HG02938 (cell line): Measurements from ENCODE around the gene LRP1B.

ENCODE experiments used
- ATAC-seq: cut with Tn5 transposase; IDR thresholded peaks from one replicate; pipeline ENCODE4 v1.9.1; 2021; ENCODE audit warnings: mild to moderate bottlenecking, moderate library complexity; ENCODE audit not compliant: unreplicated experiment

LRP1B gene

DNA sequence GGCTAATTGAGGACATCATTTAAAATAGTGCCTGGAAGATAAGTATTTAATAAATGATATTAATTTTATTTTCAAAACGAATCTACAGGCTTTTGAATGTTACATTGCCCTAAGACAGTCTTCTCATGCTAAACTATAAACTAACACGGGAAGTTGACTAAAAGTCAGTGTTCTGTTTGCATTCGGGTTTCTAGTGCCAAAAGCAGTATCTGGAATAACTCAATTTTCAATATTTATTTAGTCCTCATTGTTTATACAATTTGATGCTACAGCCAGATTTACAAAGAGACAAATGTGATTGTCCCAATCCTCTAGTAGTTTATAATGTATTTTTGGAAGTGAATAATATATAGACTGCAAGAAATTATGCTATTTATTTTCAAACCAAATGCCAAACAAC lies 429.2 kb downstream of the LRP1B start:
- no peak for ATAC-seq

DNA sequence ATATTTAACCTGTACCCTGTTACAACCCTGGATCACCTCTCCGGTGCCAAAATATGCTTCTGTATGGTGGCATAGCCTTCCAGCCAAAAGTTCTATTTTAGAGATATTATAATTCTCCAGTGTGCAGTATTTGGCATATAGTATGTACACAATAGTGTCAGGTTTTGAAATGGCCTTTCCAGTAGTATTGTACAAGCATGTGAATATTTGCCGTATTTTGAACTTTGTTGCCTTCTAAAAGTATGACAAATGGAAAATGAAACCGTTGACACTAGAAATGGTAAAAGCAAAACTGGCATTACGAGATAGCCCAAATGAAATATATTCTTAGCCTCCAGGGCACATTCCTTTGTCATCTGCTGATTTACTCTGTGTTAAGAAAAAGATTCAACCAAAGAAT lies 431.2 kb downstream of the LRP1B start:
- ATAC-seq = no peak

DNA sequence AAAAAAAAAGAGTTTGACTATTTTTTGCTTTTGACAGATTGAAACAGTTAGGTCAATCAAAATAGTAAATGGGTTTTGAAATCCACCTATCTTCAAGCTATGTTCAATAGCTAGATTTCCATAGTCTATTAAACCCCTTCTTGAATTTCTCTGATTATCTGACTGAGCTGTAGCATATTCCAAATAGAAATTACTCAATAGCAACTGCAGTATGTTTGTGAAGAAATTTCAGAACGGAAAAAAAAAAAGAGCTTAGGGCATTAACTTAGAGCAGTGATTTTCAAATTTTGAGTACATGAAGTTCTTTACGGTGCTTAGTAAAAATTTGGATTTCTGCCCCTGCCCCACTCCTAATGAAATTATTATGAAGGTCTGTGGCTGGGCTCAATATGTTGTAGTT lies 432.3 kb downstream of the LRP1B start:
- no peak for ATAC-seq

DNA sequence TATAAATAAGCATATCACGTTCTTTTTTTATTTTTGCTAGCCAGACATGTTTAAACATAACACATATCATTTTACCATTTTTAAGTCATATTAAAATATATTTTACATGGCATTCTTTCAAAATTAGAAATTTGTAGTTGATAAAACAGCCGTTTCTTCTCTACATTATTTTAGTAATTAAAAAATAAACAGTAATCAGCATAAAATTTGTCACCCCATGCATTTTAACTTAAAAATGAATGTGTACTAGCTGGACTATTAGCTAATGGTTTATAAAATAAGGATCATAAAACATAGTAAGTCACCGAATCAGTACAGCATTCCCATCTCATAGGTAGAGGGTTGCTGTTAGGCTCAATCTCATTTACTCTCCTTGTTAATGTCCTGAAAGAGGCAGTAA lies 433.8 kb downstream of the LRP1B start:
- ATAC-seq = no peak

DNA sequence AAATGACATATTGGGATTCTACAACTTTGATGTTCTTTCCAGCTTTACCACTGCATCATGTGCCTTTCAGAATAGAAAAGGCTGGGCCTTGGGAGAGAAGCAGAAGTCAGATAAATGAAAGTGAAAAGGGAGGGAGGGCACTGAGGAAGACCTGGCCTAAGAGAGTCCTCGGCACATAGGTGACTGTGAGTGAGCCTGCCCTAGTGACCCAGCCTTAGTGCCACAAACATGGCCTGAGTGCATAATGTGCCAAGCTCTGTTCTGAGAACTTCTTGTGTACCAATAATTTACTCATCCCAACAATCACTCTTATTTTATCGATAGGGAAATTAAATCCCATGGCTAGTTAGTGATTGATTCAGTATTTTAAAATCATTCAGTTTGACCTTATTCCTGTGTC lies 436.6 kb downstream of the LRP1B start:
- ATAC-seq = no peak

DNA sequence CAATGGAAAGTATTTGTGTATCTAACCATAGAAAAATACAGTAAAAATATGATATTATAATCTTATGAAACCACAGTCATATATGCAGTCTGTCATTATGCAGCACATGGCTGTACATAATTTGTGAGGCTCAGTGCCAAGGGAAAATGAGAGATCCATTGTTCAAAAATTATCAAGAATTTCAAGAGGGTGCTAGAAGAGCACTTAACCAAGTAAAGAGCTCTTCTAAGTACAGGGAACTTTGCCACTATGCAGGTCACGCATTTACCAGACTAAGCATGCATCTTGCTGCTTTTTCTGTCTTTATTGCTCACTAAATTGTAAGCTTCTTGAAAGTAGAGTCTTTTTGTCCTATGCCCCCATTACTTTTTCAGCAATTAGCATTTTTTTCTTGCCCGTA lies 438.0 kb downstream of the LRP1B start:
- no peak for ATAC-seq

DNA sequence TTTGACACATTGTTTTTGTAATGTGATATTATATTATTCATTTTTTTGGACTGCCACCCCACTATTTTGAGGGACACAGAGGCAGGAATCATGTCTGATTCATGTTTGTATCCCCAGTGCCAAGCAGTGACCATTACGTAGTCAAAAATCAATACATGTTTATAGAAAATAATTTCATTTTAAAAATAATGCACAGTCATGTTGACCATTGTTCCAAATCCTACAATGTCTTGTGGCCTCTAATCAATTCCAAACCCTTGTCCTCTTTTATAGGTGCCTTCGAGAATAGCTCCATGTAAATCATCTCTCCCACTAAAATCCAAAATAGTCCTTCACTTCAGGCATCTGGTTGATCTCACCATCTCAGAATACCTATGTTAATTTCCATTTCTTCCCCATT lies 454.7 kb downstream of the LRP1B start:
- ATAC-seq = no peak

DNA sequence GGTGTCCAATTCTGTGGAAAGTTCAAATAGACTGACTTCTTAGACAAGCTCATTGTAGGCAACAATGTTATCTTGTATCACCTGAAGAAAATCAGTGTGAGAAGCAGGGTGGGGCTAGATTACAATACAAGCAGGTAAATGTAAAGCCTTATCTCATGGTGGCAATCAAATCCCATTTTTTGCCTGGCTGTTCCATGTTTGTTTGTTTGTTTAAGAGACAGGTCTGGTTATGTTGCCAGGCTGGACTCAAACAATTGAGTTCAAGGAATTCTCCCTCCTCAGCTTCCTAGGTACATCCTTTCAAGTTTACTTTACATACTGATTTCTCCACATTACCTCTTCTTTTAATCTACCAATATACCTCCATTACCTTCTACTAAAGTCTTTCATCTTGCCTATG lies 464.6 kb downstream of the LRP1B start:
- ATAC-seq = no peak

DNA sequence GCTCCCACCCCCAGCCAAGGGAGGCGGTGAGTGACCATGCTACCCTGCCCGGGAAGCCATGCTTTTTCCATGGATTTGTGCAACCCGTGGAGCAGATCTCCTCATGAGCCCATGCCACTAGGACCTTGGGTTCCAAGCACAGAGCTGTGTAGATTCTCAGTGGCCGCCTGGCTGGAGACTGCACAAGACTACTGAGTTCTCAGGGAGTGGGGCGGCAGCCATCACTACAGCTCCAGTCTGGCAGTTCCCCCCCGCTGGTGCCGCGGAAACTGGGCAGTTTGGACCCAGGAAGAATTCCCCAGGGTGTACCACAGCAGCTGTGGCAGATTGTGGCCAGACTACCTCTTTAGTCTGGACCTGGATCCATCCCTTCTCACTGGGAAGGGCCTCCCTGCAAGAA lies 470.6 kb downstream of the LRP1B start:
- ATAC-seq = no peak

DNA sequence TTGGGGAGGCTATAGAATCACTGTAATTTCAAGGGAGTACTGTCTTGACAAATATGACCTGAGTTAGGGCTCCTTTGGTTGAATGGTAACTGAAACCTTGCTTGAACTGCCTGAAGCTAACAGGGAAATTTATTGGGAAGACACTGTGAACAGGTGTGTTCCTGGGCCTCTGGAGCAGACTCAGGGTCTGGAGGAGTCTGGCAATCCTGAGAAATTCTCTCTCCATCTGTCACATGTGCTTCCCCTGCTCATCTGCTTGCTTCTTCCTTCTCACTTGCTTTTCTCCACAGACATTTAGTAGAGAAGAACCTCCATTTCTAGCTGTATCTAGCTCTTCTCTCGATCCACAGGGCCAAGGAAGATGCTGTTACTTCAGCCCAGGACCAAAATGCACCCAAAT lies 476.5 kb downstream of the LRP1B start:
- no peak for ATAC-seq

DNA sequence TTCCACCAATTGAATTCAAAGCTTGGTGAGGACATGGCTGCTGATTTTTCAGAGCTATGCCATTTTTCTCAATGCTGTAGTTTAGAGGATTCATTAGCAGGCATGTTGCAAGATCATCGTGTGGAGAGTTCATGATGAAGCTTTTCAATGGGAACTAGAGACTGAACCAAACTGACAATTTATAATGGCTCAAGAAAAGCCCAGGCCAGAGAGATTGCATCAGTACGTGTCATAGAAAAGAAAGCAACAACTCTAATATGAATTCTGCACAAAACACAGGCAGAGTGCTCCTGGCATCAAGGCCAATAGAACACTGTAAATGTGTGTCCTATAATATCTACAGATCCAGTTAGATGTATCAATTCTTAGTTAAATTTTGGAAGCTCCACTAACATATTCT lies 477.6 kb downstream of the LRP1B start:
- no peak for ATAC-seq

DNA sequence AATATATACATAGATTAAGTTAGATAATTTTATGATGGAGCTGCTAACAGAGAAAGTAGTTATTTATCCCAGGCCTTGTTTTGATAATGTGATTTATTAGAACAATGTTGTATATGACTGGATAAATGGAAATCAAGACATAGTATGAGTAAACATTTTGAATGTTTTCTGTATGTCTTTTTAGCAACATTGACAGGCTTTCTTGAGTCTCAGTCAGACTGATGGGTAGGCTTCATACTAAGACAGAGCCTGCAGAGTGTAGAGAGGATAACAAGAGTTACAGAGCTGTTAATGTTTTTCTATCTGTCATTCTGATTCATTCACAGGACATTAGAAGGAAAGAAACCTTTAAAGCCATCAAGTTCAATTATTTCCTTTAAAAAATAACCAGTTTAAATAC lies 478.5 kb downstream of the LRP1B start:
- ATAC-seq = no peak

DNA sequence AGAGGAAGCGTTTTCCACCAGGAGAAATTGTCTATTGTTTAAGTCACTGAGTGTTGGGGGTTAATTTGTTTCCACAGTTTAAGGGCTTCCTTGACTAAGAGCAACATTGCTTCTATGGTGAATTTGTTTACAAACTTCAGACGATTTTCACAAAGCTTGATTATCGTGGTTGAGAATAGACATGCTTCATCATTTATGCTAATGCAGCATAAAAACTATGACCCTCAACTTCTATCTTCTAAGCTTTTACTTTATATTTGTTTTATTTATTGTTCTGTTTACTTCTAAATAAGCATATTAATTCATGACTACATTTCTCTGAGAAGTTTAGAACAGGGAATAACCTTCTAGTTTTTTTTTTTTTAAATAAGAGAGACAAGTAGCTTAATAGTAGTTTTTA lies 483.5 kb downstream of the LRP1B start:
- no peak for ATAC-seq

DNA sequence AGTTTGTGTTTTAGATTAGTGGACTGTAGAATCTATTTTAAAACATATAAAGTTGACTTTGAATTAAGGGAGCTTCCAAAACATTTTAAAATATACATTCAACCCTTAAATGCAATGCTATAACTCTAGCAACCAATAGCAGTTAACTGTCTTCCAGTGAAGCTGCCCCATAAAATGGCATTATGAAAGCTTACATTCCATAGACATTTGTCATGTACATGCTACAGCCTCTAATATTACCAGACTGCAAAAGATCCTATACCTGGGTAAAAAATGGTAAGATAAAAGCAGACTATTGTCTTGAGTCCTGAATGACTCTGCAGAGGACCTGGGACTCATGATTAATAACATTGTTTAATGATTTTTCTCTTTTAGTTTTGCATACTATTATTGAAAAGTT lies 489.4 kb downstream of the LRP1B start:
- no peak for ATAC-seq

DNA sequence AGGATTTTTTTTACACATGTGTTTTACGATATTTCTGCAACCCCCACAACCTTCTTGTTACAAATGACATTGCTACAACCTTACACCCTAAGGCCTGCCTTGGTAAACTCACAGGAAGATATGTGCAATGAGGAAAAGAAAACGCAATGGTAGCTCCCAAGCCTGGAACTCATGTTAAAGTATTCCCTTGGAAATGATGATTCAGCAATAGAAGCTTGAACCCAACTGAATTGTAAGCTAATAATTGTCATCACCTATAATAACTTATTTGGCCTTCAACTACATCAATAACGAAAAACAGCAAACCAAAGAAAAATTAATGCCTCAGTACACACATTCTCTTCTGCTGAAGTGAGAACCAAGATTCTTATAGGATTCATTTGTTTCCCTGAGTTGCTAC lies 491.0 kb downstream of the LRP1B start:
- ATAC-seq = no peak

DNA sequence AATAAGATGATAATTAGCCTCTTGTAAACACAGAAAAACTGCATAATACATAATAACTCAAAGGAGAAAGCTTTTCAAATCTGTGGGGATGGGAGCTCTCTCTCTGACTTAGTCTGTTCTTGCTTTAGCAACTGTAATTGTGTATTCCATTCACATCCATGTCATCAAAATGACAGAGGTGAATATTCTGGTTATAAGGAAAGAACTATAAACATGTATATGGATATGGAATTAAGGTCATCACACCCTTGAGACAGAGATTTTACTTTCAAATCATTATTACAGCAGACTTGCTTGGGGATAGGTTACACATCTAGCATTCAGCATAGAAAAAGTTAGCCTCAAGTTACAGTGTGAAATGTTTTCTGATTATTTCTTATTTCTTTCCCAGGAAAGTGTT lies 497.7 kb downstream of the LRP1B start:
- ATAC-seq = no peak

DNA sequence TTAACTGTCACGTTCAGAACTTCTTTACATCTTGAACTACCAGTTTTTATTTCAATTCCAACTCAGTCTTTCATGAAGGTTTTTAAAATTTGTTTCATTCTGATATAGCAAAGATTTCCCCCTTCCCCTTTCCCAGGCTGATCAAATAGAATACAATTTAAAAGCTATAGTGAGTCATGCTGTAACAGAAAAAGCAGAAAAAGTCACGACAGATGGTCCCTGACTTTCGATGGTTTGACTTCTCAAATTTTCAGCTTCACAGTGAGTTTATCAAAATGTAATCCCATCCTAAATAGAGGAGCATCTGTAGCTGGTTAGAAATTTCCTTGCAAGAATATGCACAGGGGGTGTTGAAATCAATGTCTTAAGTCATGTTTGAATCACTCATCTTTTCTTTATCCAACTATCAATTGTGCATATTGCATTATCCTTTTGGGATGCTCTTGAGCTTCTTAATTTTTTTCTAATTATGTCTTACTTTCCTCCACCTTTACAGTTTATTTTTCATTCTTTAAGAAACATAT lies 500.3 kb downstream of the LRP1B start:
- ATAC-seq = no peak

DNA sequence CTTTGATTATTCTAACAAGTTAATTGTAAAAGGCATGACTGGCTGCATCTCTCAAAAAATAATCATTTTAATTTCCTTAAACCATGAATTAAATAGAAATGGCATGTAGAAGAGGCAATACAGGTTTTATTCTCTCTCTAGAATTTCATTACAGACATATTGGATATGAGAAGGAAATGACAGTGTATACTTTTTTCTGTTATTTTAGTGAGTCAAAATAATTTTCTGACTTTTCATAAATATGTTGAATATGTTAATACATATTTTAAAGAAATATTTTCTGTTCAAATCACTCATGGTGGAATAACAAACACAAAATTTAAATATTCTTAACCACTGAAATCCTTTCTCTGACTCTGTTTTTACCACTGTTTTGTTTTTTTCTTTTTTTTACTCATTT lies 510.4 kb downstream of the LRP1B start:
- ATAC-seq = no peak

DNA sequence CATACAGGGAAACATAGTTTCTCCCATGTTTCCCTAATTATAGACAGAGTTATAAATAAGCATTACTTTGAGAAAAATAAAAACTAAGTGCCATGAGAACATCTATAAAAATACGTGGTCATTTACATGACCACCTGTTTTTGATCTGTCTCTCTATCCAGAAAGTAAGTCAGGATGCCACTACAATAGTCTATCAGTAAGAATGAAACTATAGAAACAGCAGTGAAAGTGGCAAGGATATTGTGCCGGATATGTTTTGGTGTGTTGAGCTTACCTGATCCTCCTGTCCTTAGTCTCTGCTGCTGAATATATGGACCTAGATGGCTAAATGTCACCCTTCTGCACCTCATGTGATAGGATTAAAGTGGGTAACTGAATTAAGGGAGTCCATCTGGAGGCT lies 512.4 kb downstream of the LRP1B start:
- no peak for ATAC-seq

DNA sequence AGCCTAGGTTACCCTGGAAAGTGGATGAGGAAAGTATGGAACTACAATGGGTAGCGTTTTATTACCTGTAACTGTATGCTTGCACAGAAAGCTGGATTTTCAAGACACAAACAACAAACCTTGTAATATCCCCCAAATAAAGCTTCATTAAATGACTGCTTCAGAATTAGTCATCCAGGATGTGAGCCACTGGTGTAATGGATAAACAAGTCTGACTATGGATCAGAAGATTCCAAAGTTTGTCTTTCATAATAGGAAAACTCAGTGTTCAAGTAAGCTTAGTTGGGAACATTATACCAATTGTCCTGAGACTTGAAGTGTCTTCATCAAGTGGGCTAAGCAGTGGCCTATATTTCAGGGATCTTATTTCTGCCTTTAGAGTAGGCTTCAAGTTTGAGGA lies 518.8 kb downstream of the LRP1B start:
- ATAC-seq = no peak

DNA sequence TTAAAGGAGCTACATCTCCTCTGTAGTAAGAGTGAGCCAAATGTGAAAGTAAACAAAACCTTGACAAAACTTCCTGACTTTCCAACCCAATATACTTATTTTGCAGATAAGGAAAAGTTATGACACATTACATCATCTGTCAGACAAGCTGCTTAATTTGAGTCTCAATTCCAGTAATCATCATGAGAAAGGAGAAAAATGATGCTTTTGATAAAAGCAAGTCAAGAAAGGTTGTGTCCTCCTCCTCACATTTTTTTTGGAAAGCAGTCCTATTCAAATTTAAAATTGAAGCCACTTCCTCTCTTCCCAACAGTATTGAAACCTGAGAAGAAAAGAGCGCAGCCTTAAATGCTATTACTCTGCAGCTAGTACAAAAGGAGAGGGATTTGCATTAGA lies 519.6 kb downstream of the LRP1B start:
- ATAC-seq = no peak

DNA sequence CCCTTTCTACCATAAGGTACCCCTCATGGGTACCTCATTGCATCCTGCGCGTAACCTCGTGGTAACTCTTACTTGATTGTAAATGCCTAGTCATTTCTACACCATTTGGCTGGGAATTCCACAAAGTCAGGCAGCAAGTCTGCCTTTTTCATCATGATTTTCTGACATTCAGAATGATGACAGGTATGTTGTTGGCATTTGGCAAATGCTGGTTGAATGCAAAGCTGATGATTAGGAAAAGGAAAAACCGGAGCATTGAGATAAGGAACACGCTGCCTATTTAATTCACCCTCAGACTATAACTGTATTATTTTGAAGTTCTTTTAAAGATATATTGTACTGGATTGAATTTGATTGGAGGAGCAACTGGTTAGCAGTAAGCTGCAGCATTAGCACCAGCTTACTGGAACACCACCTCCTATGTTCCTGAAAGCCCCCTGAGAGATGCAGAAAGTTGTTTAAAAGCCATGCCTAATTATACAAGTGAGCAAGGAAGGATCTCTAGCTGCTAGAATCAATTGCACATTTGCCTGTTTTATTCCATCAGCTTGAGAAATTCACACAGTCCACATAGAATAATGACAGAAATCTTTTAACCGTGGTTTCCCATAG lies 520.1 kb downstream of the LRP1B start:
- ATAC-seq = no peak

DNA sequence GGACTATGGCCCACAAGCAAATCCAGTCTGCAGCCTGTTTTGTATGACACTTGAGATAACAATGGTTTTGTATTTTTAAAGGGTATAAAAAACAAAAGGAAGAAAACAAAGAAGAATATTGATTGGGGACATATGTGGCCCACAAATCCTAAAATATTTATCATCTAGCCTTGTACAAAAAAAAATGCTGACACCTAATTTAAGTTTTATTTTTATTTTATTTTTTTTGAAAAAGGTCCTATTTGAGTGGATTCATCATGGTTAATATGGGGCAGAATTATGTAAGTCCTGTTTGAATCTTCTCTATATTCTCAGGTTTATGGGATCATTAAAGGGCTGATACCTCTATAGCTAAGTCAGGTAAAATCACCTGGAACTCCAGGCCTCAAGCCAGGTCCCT lies 525.7 kb downstream of the LRP1B start:
- no peak for ATAC-seq
